Measurements from ENCODE around the gene LYPD8.

Gene LYPD8

DNA sequence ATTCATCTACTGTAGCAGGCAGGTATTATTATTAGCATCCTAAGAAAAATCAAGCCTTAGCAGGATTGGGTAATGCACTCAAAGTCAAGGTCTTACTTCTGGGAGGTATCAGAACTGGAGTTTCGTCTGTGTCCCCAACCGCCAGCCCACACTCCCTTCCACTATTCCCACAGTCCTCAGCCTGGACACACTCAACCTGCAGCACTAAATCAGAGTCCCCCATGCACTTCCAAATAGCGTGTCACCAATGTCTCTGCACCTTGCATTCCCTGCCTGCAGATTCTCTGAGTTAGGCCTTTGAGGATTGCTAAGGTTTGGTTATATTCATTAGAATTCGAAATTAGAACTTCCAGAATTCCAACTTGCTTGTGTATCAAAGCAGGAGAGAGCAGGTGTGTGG, 3.9 kb downstream of the LYPD8 start:
- H3K4me3 ChIP-seq (ENCODE audit: low read depth, low read length) = no peak overlapping the region
- TF ChIP-seq, protein P1, sequence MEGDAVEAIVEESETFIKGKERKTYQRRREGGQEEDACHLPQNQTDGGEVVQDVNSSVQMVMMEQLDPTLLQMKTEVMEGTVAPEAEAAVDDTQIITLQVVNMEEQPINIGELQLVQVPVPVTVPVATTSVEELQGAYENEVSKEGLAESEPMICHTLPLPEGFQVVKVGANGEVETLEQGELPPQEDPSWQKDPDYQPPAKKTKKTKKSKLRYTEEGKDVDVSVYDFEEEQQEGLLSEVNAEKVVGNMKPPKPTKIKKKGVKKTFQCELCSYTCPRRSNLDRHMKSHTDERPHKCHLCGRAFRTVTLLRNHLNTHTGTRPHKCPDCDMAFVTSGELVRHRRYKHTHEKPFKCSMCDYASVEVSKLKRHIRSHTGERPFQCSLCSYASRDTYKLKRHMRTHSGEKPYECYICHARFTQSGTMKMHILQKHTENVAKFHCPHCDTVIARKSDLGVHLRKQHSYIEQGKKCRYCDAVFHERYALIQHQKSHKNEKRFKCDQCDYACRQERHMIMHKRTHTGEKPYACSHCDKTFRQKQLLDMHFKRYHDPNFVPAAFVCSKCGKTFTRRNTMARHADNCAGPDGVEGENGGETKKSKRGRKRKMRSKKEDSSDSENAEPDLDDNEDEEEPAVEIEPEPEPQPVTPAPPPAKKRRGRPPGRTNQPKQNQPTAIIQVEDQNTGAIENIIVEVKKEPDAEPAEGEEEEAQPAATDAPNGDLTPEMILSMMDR (IDR thresholded peaks at IDR 0.05; ENCODE audit: borderline replicate concordance, insufficient read depth, low read depth, low read length) = no peak

DNA sequence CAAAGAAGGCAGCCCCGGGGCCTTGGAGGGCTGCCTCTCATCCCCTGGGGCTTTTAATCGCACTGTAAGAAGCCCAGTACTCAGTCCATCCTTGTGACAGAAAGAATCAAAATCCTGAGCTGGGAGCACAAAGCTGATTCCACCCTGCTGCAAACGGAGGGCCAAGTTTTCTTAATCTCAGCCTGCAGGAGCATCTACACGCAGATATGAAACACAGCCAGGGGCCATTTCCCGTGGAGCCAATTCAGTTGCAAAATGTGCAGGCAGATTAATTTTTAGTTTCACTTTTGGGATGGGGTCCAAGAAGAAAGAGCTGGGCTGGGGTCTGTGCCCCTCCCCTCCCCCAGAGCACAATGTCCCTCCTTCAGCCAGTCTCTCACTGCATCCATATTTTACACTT, 4.4 kb downstream of the LYPD8 start:
- no peak overlapping the region for H3K4me3 ChIP-seq (ENCODE audit: low read depth, low read length)
- TF ChIP-seq, protein P1 (IDR thresholded peaks at IDR 0.05; ENCODE audit: borderline replicate concordance, insufficient read depth, low read depth, low read length) = no peak

DNA sequence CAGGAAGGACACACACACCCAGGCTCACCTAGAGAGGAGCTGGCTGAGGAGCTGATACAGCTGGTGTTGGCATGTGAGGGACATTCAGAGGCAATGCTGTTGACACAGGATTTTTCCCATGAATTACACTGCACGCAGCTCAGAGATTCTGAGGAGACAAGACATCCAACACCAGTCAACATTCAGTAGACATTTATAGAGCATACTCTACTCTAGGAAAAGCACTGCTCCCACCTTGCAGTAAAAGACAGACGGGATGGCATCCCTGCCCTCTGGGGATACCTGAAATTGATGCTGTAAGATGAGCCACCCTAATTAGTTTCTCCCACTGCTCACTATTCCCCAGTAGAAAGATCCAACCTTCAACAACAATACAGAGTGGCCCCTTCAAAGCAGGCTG, 5.1 kb downstream of the LYPD8 start:
- TF ChIP-seq, protein P1 (IDR thresholded peaks at IDR 0.05; ENCODE audit: borderline replicate concordance, insufficient read depth, low read depth, low read length) = no peak

DNA sequence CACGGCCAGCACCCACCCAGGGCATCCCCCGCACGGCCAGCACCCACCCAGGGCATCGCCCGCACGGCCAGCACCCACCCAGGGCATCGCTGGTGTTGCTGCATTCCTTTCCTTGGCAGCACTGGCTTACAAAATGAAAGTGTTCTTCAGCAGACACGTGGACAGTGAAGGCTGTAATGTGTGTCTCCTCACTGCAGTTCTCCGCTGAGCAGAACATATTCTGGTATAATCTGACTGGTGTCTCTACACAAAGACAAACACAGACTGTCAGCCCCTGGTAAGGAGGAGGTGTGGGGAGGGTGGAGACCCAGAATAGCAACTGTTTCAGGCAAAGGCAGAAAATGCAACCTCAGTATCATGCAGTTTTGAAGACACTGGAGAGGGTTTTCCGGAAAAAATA, 7.3 kb downstream of the LYPD8 start:
- TF ChIP-seq, protein P1 (IDR thresholded peaks at IDR 0.05; ENCODE audit: borderline replicate concordance, insufficient read depth, low read depth, low read length) = no peak
- no peak overlapping the region for H3K4me3 ChIP-seq (ENCODE audit: low read depth, low read length)

More for the DNA sequence above, 5.1 kb downstream of the LYPD8 start:
- H3K4me3 ChIP-seq (ENCODE audit: low read depth, low read length) = no peak overlapping the region

DNA sequence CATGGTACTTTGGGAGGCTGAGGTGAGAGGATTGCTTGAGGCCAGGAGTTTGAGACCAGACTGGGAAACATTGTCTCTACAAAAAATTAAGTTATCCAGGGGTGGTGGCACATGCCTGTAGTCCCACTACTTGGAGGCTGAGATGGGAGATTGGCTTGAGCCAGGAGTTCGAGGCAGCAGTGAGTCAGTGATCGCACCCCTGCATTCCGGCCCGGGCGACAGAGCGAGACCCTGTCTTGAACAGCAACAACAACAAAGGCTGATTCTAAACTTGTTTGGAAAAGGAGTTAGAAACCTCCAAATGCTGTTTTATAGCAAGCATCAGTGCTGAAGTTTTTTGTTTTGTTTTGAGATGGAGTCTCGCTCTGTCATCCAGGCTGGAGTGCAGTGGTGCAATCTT, 14.7 kb downstream of the LYPD8 start:
- H3K4me3 ChIP-seq (ENCODE audit: low read depth, low read length) = no peak overlapping the region
- TF ChIP-seq, protein P1 (IDR thresholded peaks at IDR 0.05; ENCODE audit: borderline replicate concordance, insufficient read depth, low read depth, low read length) = no peak

DNA sequence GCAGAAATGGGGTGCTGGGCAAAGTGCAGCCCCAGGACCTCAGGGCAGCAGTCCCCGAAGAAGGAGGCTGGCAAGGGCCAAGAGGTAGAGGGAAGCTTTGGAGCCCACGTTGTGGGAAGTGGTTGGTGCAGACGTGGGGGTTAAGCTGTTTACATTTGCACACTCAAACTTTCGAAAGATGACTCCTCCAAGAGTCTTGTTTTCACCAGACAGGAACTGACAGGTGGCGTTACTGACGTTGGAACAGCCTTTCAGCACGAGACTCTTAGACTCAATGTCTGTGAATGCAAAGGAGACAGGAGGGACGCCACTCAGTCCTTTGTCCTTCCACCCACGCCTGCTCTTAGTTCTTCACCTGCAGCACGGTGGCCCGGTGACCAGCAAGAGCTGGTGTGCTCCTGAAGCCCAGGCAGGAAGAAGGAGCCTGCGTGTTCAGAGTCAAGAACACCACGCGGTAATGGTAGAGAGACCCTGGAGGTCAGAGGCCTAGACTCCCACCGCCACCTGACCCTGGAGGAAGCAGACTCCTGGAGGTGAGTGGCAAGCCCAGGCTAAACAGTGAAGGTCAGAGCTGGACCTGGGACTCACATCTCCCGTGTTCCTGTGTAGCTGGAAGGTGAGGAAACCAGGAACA, 15.9 kb downstream of the LYPD8 start:
- no peak overlapping the region for H3K4me3 ChIP-seq (ENCODE audit: low read depth, low read length)
- TF ChIP-seq, protein P1 (IDR thresholded peaks at IDR 0.05; ENCODE audit: borderline replicate concordance, insufficient read depth, low read depth, low read length) = no peak

DNA sequence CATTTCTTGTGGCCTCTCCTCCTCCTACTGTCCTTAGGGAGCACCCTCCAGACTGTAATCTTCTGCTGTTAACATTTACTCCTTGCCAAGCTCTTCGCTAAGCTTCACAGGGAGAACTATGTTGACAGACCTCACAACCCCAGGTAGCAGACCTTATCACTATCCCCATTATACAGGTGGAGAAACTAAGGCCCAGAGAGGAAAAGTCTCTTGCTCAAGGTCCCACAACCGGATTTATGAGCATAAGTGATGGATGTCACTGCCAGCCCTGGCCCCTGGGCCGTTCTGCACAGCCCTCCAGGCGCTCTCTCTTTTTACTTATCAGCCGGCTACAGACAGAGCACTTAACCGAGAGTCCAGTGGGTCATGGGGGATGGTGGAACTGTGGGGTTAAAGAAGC, 18.1 kb downstream of the LYPD8 start:
- no peak overlapping the region for H3K4me3 ChIP-seq (ENCODE audit: low read depth, low read length)
- TF ChIP-seq, protein P1 (IDR thresholded peaks at IDR 0.05; ENCODE audit: borderline replicate concordance, insufficient read depth, low read depth, low read length) = no peak
